Fibroblast of skin of back (primary cell): ENCODE measurements around the gene LLGL2.
A peak's percentile ranks its signal among the peaks of the same experiment; 100 is the strongest.

Experiments used
- DNase-seq: peaks from one replicate; pipeline ENCODE4 v3.0.0-alpha.2; 2013

The LLGL2 gene

DNA sequence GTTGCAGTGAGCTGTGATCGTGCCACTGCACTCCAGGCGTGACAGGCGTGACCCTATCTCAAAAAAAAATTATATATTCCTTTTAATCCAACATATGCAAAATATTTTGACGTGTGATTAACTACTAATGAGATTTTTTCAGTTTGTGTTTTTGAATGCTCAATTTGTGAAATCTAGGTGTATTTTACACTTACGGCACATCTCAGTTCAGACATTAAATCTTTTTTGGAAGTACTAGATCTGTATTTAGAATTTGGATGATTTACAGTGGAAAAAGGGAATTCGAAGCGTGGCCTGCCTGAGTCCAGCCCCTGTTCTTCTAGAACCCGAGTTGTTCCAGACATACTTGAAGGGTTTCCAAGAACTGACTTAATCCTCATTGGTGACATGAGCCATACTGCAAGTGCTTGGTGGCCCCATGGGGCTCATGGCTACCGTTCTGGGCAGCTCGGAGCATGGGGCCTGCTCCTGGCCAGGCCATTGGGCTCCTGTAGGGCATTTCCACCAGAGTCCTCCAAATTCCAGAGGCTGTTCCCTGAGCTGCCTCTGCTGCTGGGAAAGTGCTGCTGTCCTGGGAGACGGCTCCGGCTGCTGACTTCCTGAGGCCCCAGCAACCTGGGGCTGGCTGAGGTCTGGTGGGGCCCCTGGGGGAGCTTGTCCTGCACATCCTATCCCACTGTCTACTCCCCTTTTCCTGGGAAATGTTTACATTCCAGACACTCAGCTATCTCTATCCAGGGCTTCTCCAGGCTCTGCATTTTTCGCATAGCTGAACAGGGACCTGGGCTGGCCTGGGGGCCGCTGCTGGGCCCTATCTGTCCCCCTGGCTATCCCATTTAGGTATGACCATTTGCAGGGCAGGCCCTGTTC is 27.2 kb downstream of the LLGL2 start:
- DNase-seq: peak; percentile 61

DNA sequence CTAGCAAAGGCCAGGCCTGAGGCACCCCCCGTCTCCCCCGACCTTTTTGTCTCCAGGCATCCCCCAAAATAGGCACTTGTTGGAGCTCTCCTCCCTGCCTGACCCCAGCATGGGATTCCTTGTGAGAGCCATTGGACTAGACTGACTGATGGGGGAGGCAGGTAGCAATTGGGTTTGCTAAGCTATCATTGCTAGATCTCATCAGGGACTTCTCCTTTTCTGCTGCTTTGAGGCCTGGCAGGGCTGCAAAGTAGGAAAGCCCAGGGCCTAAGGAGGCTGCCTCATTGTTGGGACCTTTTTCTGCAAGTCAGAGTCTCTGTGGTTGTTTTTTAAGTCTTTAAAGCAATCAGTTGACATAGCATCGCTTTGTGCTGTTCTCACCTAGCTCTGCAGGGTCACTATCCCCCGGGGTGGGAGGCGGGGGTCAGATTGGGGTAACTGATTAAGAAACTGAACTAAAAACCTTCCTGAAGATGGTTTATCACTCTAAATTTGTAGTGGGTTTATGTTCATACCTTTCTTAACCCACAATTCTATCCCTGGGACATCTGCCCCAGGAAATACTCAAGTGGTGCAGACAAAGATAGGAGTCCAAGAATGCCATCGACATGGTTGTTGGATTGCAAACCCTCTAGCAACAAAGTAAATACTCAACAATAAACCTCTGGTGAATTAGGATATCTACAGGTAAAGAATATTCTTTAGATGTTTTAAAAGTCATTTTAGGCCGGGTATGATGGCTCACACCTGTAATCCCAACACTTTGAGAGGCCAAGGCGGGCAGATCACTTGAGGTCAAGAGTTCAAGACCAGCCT is 28.0 kb downstream of the LLGL2 start:
- DNase-seq: no peak

DNA sequence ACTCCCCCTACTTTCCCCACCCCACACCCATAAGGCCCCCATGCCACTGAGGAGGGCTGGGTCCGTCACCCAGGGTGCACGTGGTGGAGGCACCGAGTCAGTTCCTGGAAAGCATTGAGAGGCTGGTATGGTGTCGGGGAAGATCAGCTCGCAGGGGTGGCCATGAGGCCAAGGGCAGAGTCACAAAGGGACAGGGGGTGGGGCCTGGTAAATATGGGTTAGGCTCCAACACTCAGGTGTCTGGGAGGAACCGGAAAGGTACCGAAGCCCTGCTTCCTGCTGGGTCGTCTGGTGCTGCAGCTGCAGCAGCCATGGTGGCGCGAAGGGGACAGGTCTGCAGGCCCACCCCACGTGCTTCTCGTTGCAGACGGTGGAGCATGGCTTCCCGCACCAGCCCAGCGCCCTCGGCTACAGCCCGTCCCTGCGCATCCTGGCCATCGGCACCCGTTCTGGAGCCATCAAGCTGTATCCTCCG is 30.2 kb downstream of the LLGL2 start:
- DNase-seq: no peak

DNA sequence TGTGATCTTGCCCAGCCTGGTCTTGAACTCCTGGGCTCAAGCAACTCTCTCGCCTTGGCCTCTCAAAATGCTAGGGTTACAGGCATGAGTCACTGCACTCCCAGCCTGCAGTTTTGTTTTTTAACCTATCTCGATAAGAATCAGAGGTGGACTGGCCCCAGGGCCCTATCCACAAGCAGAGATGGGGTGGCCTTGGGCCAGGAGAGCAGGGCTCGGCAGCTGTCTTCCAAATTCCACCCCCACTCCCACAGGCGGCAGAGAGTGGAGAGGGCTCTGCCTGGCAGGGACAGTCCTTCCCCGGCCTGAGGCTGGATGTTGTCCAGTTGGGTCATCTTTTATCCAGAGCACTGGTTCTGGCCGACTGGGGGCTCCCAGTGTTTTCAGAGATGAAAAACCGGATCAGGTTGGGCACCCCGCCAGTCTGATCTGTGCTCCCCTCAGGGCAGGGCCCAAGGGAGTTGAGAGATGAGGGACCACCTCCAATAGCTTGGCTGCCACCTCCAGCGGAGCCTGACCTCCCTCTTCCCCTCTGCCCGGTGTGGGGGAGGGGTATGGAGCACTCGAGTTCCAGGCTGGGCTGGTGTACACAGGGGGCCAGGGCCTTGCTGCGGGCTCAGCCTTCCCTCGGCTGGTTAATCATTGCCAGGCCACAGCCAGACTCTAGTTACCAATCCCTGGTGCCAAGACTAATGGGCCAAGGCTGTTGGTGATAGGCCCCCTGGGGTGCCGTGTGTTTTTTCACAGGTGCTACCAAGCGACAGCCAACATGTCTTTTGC is 31.8 kb downstream of the LLGL2 start:
- DNase-seq: no peak

DNA sequence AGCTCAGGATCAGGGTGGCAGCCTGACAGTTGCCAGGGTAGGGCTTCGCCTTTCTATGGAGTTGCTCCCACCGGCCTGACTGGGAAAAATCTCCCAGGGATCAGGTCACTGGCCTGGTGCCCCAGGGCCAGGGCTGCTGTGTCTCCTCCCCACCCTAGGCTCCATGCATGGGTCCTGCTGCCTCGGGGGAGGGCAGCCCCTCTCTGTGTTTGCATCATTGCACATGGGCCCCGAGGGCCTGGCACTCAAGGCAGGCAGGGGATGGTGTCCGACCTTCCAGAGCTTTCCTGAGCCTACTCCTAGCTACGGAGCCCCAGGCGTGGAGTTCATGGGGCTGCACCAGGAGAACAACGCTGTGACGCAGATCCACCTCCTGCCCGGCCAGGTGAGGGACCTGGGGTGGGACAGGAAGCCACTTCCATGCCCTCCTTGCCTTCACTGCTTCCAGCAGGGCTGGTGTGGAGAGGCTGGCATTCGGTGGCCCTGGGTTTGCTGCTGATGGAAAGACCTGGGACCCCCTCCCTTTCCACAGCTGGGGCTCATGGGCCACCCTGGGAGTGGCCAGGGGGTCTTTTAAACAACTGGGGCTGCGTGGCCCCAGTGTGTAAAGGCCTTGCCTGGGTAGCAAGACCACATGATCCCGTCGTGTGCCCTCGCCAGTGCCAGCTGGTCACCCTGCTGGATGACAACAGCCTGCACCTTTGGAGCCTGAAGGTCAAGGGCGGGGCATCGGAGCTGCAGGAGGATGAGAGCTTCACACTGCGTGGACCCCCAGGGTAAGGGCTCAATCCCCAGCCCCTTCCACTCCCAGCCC is 32.6 kb downstream of the LLGL2 start:
- DNase-seq: no peak

DNA sequence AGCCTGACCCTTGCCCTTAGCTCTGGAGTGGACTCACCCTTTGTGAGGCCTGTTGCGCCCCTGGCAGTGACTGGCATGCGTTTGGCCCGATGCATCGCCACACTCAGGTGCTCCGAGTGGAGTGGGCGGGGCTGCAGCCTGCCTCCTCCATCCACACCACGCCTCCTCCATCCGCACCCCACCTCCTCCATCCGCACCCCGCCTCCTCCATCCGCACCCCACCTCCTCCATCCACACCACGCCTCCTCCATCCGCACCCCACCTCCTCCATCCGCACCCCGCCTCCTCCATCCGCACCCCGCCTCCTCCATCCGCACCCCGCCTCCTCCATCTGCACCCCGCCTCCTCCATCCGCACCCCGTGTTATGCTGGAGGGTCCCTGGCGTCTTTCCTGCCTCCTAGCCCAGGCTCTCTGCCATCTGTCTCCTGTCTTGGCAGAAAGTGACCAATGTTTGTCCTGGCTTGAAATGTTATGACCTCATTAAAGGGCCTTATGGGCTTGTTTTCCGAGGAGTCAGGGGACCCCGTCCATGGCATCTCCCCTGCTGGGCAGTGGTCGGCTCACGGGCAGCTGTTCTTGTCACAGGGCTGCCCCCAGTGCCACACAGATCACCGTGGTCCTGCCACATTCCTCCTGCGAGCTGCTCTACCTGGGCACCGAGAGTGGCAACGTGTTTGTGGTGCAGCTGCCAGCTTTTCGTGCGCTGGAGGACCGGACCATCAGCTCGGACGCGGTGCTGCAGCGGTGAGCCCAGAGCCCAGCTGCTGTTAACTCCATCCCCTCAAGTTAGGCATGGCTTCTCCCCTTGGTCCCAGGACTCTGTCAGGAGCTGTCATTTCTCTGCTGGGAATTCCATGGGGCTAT is 33.4 kb downstream of the LLGL2 start:
- DNase-seq: no peak

DNA sequence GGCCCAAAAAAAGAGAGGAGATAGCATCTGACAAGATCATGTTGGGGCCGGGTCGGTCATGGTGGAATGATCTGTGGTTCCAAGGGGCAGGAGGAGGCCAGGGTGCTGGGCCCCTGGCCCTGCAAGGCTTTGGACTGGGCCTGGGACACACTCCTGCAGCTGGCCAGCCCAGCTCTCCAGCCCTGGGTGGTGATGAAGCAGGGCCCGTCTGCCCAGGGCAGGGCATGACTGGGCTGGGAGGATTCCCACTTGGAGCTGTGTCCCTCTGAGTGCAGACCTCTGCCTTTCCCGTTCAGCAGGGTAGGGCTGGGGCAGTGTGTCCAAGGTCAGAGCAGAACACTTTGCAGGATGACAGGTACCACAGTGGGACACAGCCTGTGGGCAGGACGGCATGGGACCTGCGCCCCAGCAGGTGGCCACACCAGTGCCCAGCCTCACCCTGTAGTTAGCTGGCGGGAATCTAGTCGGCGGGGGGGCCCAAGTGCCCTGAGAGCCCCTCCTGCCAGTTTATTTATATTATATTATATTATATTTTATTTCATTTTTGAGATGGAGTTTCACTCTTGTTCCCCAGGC is 34.5 kb downstream of the LLGL2 start:
- DNase-seq: no peak

DNA sequence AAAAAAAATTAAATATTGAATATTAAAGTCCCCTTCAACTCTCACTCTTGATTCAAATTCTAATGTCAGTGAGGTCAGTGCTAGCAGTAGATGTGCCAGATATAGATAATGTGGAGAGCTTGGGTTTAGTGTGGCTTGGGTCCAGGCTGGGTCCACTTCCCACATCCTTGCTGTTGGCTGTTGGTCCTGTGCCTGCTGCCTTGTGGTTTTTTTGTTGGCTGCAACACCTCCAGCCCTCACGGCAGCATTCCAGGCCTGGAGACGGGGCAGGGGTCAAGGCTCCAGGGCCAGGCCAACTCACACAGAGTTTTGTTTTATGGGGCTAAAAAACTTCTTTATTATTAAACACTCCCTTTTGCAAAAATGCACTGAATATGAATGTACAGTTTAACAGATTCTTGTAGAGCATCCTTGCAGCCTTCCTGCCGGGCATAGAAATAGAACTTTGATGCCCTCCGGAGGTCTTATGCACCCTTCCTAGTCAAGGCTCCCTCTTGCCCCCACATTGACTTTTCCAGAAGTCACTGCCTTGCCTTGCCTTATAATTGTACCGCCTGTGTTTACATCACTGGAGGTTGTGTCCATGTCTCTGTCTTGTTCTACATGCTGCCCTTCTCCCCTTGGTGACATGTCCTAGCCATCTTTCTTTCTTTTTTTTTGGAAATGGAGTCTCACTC is 36.6 kb downstream of the LLGL2 start:
- DNase-seq: no peak

DNA sequence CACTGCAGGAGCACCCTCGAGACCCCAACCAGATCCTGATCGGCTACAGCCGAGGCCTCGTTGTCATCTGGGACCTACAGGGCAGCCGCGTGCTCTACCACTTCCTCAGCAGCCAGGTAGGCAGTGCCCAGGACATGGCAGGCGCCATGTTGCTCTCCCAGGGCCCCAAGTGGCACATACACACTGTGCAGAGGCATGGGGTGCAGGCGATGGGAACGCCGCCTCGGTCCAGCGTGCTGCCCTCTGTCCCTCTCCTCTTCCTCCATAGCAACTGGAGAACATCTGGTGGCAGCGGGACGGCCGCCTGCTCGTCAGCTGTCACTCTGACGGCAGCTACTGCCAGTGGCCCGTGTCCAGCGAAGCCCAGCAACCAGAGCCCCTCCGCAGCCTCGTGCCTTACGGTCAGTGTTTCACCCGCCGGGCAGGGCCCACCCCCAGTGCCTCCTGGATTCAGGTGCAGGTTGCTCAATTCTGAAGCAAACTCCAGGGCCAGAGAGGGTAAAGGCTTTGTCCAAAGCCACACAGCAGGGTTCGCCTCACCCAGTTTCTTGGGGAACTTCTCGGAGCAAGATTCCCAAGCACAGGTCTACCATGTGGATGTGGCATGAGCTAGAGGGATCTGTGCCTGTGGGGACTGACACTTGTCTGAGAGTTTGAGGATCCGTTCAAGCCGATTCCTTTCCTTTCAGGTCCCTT is 37.7 kb downstream of the LLGL2 start:
- DNase-seq: no peak

DNA sequence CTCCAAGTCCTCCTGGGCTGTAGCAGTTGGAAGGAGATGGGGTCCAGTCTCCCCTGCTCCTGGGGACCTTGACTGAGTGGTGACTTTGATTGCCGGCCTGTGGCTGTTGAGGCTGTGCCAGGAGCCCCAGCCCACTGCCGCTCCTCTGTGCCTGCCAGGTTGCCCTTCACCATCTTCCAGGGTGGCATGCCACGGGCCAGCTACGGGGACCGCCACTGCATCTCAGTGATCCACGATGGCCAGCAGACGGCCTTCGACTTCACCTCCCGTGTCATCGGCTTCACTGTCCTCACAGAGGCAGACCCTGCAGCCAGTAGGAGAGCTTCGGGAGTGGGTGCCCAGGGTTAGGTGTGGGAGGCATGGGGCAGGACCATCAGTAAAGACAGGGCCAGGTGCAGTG is 38.7 kb downstream of the LLGL2 start:
- no peak for DNase-seq

DNA sequence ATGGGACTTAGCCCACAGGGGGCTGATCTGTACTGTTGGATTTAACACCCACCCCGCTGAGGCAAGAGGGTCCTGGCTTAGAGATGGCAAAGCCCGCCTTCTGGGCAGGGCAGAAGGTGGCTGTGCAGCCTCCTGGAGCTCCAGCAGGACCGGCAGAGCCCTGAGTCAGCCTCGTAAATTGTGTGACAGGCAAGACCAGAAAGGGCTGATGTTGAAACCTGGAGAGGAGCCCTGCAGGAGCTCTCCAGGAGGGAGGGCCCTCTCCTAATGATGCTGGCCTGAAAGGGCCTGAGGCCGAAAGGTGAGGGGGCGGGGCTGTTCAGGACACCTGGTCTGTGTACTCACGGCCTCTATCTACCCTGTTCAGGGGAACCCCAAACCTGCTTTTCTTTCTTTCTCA is 39.6 kb downstream of the LLGL2 start:
- DNase-seq: no peak

DNA sequence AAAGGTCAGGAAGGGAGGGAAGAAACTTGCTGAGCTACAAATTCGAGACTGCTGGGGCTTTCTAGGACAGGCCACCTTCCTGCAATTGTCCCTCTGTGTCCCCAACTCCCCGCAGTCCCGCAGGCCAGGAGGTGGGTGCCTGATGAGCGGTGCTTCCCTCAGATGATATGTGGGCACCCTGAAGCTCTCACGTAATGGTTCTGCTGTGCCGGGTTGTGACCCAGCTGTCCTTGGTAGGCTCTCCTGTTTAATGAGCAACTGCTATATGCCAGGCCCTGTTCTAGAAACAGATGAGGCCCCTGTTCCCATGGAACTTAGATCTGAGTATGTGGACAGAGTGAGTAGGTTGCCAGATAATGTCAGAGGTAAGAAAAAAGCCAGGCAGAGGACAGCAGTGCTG is 40.1 kb downstream of the LLGL2 start:
- DNase-seq: no peak

DNA sequence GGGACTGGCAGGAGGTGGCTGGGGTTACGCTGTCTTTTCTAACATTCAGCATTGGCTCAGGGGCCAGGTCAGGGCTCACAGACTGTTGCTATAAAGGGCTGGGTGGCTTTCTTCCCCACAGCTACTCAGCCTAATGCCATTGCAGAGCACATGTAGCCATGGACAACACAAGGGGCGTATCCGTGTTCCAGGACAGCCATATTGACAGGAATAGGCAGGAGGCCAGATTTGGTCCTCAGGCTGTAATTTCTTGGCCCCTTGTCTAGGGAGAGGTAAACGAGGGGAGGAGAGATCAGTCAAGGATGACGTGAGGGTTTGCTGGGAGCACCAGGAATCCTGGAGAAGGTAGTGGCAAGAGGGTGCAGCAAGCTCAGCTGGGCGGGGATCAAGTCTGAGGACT is 40.9 kb downstream of the LLGL2 start:
- no peak for DNase-seq

DNA sequence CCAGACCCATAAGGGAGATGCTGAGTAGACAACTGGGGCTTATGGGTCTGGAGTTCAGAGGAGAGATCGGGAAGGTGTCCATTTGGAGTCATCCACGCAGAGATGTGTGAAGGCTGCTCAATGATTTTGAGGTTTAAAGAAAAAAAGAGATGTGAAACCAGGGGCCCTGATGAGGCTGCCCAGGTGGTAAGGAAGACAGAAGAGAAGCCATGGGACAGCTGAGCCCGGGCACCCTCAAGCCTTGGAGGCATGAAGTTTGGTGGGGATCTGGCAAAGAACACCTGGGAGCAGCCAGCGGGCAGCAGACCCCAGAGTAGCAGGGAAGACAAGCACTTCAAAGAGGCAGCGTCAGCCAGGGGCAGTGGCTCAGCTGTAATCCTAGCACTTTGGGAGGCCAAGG is 41.3 kb downstream of the LLGL2 start:
- DNase-seq: no peak

DNA sequence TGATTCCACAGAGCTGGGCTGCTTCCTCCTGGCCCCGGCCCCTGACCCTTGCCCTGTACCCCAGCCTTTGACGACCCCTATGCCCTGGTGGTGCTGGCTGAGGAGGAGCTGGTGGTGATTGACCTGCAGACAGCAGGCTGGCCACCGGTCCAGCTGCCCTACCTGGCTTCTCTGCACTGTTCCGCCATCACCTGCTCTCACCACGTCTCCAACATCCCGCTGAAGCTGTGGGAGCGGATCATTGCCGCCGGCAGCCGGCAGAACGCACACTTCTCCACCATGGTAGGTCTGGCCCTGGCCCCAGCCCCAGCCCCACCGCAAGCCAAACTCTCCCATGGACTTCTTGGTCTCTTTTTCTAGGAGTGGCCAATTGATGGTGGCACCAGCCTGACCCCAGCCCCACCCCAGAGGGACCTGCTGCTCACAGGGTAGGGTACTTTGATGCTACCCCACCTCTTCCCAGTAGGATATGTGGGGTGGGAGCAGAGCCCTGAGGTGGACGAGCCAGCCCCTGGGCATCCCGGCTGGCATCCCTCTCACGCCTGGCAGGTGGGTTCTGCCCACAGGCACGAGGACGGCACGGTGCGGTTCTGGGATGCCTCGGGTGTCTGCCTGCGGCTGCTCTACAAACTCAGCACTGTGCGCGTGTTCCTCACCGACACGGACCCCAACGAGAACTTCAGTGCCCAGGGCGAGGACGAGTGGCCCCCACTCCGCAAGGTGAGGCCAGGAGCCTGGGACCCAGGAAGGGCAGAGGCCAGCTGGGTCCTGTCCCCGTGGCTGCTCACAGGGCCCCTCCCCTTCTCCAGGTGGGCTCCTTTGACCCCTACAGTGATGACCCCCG is 43.1 kb downstream of the LLGL2 start:
- no peak for DNase-seq

DNA sequence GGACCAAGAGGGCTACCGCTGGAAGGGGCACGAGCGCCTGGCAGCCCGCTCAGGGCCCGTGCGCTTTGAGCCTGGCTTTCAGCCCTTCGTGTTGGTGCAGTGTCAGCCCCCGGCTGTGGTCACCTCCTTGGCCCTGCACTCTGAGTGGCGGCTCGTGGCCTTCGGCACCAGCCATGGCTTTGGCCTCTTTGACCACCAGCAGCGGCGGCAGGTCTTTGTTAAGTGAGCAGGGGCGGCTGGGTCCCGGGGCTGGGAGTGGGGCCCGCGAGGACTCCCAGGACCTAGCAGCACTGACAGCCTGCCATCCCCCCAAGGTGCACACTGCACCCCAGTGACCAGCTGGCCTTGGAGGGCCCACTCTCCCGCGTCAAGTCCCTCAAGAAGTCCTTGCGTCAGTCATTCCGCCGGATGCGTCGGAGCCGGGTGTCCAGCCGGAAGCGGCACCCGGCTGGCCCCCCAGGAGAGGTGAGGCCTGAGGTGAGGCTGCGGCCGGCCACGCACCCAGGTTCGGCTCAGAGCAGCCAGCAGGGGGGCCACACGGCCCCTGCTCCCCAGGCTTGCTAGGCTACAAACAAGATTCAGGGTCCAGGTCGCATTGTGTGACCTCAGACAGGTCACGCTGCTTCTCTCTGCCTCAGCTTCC is 44.7 kb downstream of the LLGL2 start:
- DNase-seq: no peak

DNA sequence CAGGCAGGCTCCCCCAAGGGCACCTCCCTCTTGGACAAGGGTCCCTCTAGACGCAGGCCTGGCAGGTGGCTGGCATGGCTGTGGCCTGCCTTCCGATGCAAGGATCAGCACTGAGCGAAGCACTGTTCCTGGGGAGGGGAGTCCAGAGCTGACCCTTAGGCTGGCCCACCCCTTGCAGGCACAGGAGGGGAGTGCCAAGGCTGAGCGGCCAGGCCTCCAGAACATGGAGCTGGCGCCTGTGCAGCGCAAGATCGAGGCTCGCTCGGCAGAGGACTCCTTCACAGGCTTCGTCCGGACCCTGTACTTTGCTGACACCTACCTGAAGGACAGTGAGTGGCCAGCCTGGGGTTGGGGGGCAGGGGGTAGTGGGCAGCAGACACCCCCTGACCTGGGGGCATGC is 45.3 kb downstream of the LLGL2 start:
- no peak for DNase-seq
